IPS DF 6.9 (cell line): ENCODE measurements around the gene PDZD7.

ENCODE experiments used
- DNase-seq: peaks from one replicate; pipeline ENCODE4 v3.0.0-alpha.2; 2013; ENCODE audit warnings: low read depth, low spot score
- H3K27ac ChIP-seq: one replicate; pipeline ENCODE4 v1.5.1; 2013; ENCODE audit warnings: low read length, control low read depth
- H3K27me3 ChIP-seq: 2 replicates; pipeline ENCODE4 v1.6.1; 2013; ENCODE audit warnings: mild to moderate bottlenecking, low read length; ENCODE audit not compliant: control insufficient read depth, insufficient read depth
- H3K36me3 ChIP-seq: 2 replicates; pipeline ENCODE4 v1.6.1; 2013; ENCODE audit warnings: low read length; ENCODE audit not compliant: control insufficient read depth, insufficient read depth
- H3K4me1 ChIP-seq: 2 replicates; pipeline ENCODE4 v1.6.1; 2013; ENCODE audit warnings: low read length; ENCODE audit not compliant: control insufficient read depth, insufficient read depth
- H3K4me3 ChIP-seq: 2 replicates; pipeline ENCODE4 v1.5.1; 2013; ENCODE audit warnings: mild to moderate bottlenecking, low read length
- H3K9me3 ChIP-seq: 2 replicates; pipeline ENCODE4 v1.6.1; 2013; ENCODE audit warnings: low read length, inconsistent platforms; ENCODE audit not compliant: control insufficient read depth, insufficient read depth
- WGBS: extraction: QIAGEN DNeasy Blood & Tissue Kit; methylation state at CpG from one replicate; pipeline ENCODE4 v1.1.7; 2013; ENCODE audit warnings: mixed read lengths, missing lambda C conversion rate; ENCODE audit not compliant: insufficient read length, insufficient coverage; 5-methylcytosine and 5-hydroxymethylcytosine counted together

Gene PDZD7

DNA sequence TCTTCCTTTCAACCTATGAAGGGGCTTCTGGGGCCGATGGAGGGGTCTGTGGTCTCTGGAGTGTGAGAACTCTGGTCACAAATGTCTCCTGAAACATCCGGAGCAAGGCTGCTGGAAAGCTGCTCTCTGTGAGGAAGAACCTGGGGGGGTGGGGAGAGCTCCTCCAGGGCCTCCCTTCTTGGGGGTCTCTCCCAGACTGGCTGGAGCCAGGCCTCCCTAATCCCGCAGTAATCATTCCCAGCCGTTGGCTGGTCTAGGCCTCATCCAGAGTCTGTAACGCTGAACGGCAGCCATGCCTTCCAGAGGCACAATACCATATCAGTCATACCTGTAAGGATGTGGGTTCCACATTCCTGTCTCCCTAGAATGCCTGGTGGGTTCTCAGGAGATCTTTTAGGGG, 35.7 kb downstream of the PDZD7 start:
- H3K36me3 ChIP-seq = peaks cover 17% of the 10 kb centered on the region; the same call in 1 of the 2 replicates
- peaks cover 9% of the 10 kb centered on the region; the same call in 1 of the 2 replicates for H3K4me1 ChIP-seq
- no peak overlapping the region for H3K4me3 ChIP-seq
- H3K9me3 ChIP-seq = no peaks in the 10 kb centered on the region
- no peak for DNase-seq
- WGBS = no CpG with 5 or more reads among the region's 6 CpGs
- H3K27me3 ChIP-seq = no peaks in the 10 kb centered on the region
- no peak overlapping the region for H3K27ac ChIP-seq

GRCh38 chr10:100993986-100994708, 36.8 kb downstream of the PDZD7 start:
- peaks cover 23% of the 10 kb centered on the region for H3K36me3 ChIP-seq
- no peak overlapping the region for H3K27ac ChIP-seq
- H3K27me3 ChIP-seq = no peaks in the 10 kb centered on the region
- H3K9me3 ChIP-seq = no peaks in the 10 kb centered on the region
- H3K4me3 ChIP-seq = no peak overlapping the region
- DNase-seq = no peak
- WGBS = no CpG with 5 or more reads among the region's 10 CpGs
- H3K4me1 ChIP-seq = peaks cover 9% of the 10 kb centered on the region; the same call in 1 of the 2 replicates

DNA sequence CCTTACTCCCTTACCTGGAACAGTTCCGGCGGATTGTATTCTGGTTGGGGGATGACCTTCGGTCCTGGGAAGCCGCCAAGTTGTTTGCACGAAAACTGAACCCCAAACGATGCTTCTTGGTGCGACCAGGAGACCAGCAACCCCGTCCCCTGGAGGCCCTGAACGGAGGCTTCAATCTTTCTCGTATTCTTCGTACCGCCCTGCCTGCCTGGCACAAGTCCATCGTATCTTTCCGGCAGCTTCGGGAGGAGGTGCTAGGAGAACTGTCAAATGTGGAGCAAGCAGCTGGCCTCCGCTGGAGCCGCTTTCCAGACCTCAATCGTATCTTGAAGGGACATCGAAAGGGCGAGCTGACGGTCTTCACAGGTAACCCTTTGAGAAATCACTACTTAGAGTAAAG, 41.8 kb downstream of the PDZD7 start:
- H3K27me3 ChIP-seq = no peaks in the 10 kb centered on the region
- peaks cover 27% of the 10 kb centered on the region for H3K36me3 ChIP-seq
- no peak overlapping the region for H3K27ac ChIP-seq
- no peak overlapping the region for H3K4me3 ChIP-seq
- no CpG with 5 or more reads among the region's 21 CpGs for WGBS
- H3K4me1 ChIP-seq = peaks cover 4% of the 10 kb centered on the region; the same call in 1 of the 2 replicates
- no peaks in the 10 kb centered on the region for H3K9me3 ChIP-seq
- no peak for DNase-seq

- H3K4me3 ChIP-seq = peak overlapping the region; percentile 84
- no peaks in the 10 kb centered on the region for H3K27me3 ChIP-seq
- WGBS = no CpG with 5 or more reads among the region's 10 CpGs
- H3K4me1 ChIP-seq = peaks cover 4% of the 10 kb centered on the region; the same call in 1 of the 2 replicates
- no peaks in the 10 kb centered on the region for H3K9me3 ChIP-seq
- no peak for DNase-seq
- no peak overlapping the region for H3K27ac ChIP-seq
- H3K36me3 ChIP-seq = peaks cover 25% of the 10 kb centered on the region
These were observed 42.8 kb downstream of the PDZD7 start for GRCh38 chr10:100988166-100988565.

DNA sequence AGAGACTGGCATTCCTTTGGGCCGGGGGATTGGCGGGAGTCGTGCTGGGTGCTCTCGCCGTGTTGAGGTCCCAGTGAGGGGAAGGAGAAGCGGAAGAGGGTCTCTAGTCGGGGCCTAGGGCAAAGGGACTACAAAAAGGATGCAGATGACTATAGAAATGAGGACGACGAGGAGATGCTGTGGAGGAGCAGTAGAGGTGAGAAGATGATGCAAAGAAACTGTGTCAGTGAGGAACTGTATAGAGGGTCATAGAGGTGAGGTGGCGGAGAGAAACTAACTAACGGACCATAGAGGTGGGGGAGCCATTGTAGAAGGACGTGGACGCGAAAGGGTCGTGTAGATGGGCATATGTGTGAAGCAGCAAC, 43.3 kb downstream of the PDZD7 start:
- H3K4me3 ChIP-seq = peak overlapping the region; percentile 84
- no peaks in the 10 kb centered on the region for H3K9me3 ChIP-seq
- H3K36me3 ChIP-seq = peaks cover 23% of the 10 kb centered on the region
- DNase-seq = no peak
- WGBS = no CpG with 5 or more reads among the region's 15 CpGs
- H3K4me1 ChIP-seq = peaks cover 4% of the 10 kb centered on the region; the same call in 1 of the 2 replicates
- no peak overlapping the region for H3K27ac ChIP-seq
- no peaks in the 10 kb centered on the region for H3K27me3 ChIP-seq

DNA sequence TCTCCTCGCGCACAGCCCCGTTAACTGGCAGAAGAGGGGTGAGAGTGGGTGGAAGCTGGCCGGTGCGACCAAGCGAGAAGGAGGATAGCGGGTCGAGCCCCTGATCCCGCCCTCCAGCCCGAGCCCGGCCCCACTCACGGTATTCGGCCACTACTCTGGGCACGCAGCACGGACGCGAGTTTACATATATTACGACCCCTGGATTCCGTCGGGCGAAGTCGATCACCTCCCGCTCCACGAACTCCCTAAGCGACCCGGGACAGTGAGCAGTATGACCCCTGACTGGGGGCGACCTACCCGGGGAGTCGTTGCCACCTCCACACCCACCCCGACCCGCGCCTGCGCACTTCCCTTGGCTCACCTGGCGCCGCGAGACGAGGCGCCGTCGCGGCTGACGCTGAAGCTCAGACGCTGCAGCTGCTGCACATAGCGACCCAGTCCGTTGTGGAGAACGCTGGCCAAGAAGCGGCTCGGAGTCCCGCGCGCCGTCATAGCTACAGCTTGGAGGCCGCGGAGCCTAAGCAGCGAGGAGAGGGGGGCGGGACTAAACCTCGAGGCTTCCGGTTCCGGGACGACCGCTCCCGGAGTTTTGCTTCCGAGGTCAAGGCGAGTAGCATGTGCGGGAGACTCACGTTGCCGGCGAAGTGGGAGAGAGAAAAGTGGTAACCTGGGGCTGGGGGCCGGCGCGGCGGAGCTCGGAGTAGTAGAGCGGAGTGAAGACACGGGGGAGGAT, 43.8 kb downstream of the PDZD7 start, which contains the start of the genes MRPL43 and TWNK:
Gene MRPL43 (minus strand): TSS at position 546 of the 733 bp plus-strand sequence. CDS start 54 bp downstream, at position 492.
Gene TWNK (plus strand): TSS at position 592 of the 733 bp plus-strand sequence. CDS start 668 bp downstream, outside the sequence.
- Histone ChIP-seq H3K4me1 (peaks cover 4% of the 10 kb centered on the region; the same call in 1 of the 2 replicates), H3K27me3 (no peaks in the 10 kb centered on the region), H3K27ac (no peak within 1 kb of the TSS), H3K9me3 (no peaks in the 10 kb centered on the region), H3K36me3 (peaks cover 23% of the 10 kb centered on the region), H3K4me3 (peak within 1 kb of the TSS; percentile 84)
- DNase-seq = no peak
- no CpG with 5 or more reads among the region's 75 CpGs for WGBS

- Histone ChIP-seq H3K4me3 (peak overlapping the region; percentile 84), H3K36me3 (peaks cover 23% of the 10 kb centered on the region), H3K9me3 (no peaks in the 10 kb centered on the region), H3K27me3 (no peaks in the 10 kb centered on the region), H3K27ac (no peak overlapping the region), H3K4me1 (peaks cover 4% of the 10 kb centered on the region; the same call in 1 of the 2 replicates)
- no CpG with 5 or more reads among the region's 17 CpGs for WGBS
- no peak for DNase-seq
These were observed 44.3 kb downstream of the PDZD7 start for GRCh38 chr10:100986623-100986951.

DNA sequence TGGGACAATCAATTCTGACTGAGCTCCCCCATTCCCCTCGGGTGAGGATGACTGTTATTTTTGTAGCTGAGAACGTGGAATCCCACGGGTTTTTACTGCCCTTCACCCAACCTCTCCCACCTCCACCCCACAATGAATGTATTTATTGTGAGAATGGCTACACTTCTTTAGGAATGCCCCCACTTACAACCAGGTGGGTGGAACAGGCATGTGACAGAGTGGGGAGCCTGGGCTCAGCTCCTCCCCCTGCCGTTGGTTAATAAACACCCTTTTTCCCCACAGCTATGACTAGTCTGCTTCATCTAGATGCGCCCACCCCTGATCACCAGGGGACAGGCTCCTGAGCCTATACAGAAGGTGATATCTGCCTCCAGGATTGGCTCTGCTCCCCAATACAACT, 45.6 kb downstream of the PDZD7 start:
- Histone ChIP-seq H3K27me3 (no peaks in the 10 kb centered on the region), H3K27ac (no peak overlapping the region), H3K36me3 (peaks cover 11% of the 10 kb centered on the region), H3K9me3 (no peaks in the 10 kb centered on the region), H3K4me3 (no peak overlapping the region), H3K4me1 (peaks cover 4% of the 10 kb centered on the region; the same call in 1 of the 2 replicates)
- no peak for DNase-seq
- no CpG with 5 or more reads among the region's 5 CpGs for WGBS

GRCh38 chr10:100984672-100985177, 46.2 kb downstream of the PDZD7 start:
- Histone ChIP-seq H3K4me1 (peaks cover 4% of the 10 kb centered on the region; the same call in 1 of the 2 replicates), H3K4me3 (no peak overlapping the region), H3K9me3 (no peaks in the 10 kb centered on the region), H3K36me3 (peaks cover 14% of the 10 kb centered on the region), H3K27me3 (no peaks in the 10 kb centered on the region), H3K27ac (no peak overlapping the region)
- no CpG with 5 or more reads among the region's 2 CpGs for WGBS
- no peak for DNase-seq

DNA sequence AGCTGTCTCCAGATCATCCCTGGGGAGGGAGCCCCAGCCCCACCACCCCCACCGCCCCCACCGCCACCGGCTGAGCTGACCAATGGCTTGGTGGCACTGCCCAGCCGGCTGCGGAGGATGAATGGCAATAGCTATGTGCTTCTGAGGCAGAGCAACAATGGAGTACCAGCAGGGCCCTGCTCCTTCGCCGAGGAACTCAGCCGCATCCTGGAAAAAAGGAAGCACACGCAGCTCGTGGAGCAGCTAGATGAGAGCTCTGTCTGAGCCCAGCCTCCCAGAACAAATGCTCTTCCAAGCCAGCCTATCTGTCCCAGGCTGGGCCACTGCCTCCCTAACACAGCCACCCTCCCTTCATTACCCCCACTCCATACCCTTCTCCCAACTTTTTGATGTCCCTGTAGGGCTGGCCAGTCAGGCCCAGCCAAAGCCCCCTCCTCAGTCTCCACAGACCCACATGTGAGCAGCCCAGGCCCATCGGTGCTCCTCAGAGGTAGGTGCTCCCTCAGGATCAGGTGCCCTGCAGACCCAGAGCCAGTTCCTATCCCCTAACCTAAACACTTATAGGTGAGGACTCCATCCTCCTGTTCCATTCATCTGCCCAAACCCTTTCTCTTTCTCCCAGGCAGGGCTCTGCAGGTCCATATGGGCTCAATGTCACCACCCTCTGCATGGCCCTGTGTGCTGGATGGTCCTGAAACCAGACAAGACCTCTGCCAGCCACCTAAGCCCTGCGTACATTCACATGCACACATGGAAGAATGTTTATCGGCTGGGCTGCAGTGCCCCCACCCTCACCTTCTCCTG, 46.9 kb downstream of the PDZD7 start:
- no peak for DNase-seq
- peaks cover 4% of the 10 kb centered on the region; the same call in 1 of the 2 replicates for H3K4me1 ChIP-seq
- H3K9me3 ChIP-seq = no peaks in the 10 kb centered on the region
- no peak overlapping the region for H3K27ac ChIP-seq
- WGBS = no CpG with 5 or more reads among the region's 13 CpGs
- no peak overlapping the region for H3K4me3 ChIP-seq
- no peaks in the 10 kb centered on the region for H3K27me3 ChIP-seq
- peaks cover 9% of the 10 kb centered on the region for H3K36me3 ChIP-seq
